ENCODE results near the gene ZHX3. TPM values are rescaled to one million over a fixed set of nuclear protein-coding genes. Genes with fewer than 3 reads are reported as not detected.

Gene ZHX3
- total and polyA plus RNA-seq, 11 donors: 10.9 to 43.9 (median 32.3) TPM

- Histone ChIP-seq H3K4me3 (no peak overlapping the region), H3K36me3 (no peaks in the 10 kb centered on the region), H3K27me3 (no peaks in the 10 kb centered on the region), H3K4me1 (peaks cover 0 to 33% (median 15%) of the 10 kb centered on the region in 12 donors), H3K9me3 (no peaks in the 10 kb centered on the region), H3K27ac (no peak overlapping the region)
- TF ChIP-seq CTCF (IDR thresholded peaks at IDR 0.05) (no peak), POLR2A (IDR thresholded peaks at IDR 0.05) (no peak)
- ATAC-seq: no peak
- intact Hi-C loops (cut with DNase I): loop anchor here in 4 of 10 donors (5.0 to 10.0 kb wide), 5 partner anchors 84 to 366 kb away; partner anchors contain the start of gene PLCG1 (in 1 of the 4)
- DNase-seq: no peak
- 73 to 91% (median 85%) methylated on average over 1 of the region's 1 CpG for WGBS, 4 donors
These were observed 13.4 kb upstream of the ZHX3 start for GRCh38 chr20:41330941-41331340.

DNA sequence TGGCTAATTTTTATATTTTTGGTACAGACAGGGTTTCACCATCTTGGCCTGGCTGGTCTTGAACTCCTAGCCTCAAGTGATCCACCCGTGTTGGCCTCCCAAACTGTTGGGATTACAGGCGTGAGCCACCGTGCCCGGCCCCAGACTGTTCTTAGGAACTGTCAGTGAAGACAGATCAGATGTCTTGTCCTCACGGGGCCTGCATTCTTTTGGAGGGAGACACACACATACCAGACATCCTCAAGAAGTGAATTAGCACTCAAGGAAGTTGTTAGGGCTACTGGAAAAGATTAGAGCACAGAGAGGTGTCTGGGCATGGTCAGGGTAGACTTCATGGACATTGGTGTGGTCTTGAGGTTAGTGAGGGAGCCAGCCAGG is 12.8 kb upstream of the ZHX3 start:
- DNase-seq (no peak), ATAC-seq (no peak)
- WGBS, 4 donors: 83 to 91% (median 90%) methylated on average over 5 of the region's 5 CpGs
- peak overlapping the region in 6 of 12 donors; percentile 70 to 85 (median 74) for H3K27ac ChIP-seq
- H3K9me3 ChIP-seq: no peaks in the 10 kb centered on the region
- intact Hi-C loops (cut with DNase I): loop anchor here in 4 of 10 donors (5.0 to 10.0 kb wide), 5 partner anchors 83 to 366 kb away; partner anchors contain the start of gene PLCG1 (in 1 of the 4)
- H3K36me3 ChIP-seq: no peaks in the 10 kb centered on the region
- H3K4me3 ChIP-seq: no peak overlapping the region
- TF ChIP-seq POLR2A (IDR thresholded peaks at IDR 0.05) (no peak), CTCF (IDR thresholded peaks at IDR 0.05) (no peak)
- no peaks in the 10 kb centered on the region for H3K27me3 ChIP-seq
- H3K4me1 ChIP-seq: peaks cover 0 to 32% (median 15%) of the 10 kb centered on the region in 12 donors

- TF ChIP-seq CTCF (IDR thresholded peaks at IDR 0.05): no peak
- peak in 1 of 2 donors; percentile 47 for TF ChIP-seq POLR2A (IDR thresholded peaks at IDR 0.05)
- peak; percentile 95 to 99 (median 98) for ATAC-seq
- H3K36me3 ChIP-seq: no peaks in the 10 kb centered on the region
- no peaks in the 10 kb centered on the region for H3K9me3 ChIP-seq
- peak; percentile 75 to 89 (median 83) for DNase-seq
- WGBS, 4 donors: 37 to 47% (median 38%) methylated on average over 14 of the region's 14 CpGs
- H3K4me3 ChIP-seq: peak overlapping the region in 2 of 12 donors; percentile 12 to 17
- H3K4me1 ChIP-seq: peaks cover 0 to 26% (median 14%) of the 10 kb centered on the region in 12 donors
- intact Hi-C loops (cut with DNase I): loop anchor here in 4 of 10 donors (5.0 to 10.0 kb wide), 5 partner anchors 82 to 365 kb away; partner anchors contain the start of gene PLCG1 (in 1 of the 4)
- H3K27ac ChIP-seq: peak overlapping the region; percentile 56 to 85 (median 78)
- no peaks in the 10 kb centered on the region for H3K27me3 ChIP-seq
These were observed 12.2 kb upstream of the ZHX3 start for GRCh38 chr20:41329435-41330342.

- TF ChIP-seq POLR2A (IDR thresholded peaks at IDR 0.05) (no peak), CTCF (IDR thresholded peaks at IDR 0.05) (no peak)
- DNase-seq: no peak
- Histone ChIP-seq H3K9me3 (no peaks in the 10 kb centered on the region), H3K27me3 (no peaks in the 10 kb centered on the region), H3K4me3 (no peak overlapping the region), H3K36me3 (no peaks in the 10 kb centered on the region), H3K27ac (no peak overlapping the region), H3K4me1 (peaks cover 0 to 17% (median 13%) of the 10 kb centered on the region in 12 donors)
- ATAC-seq: no peak
- intact Hi-C loops (cut with DNase I): no loop called here
- 81 to 86% (median 82%) methylated on average over 5 of the region's 5 CpGs for WGBS, 4 donors
These were observed 9.6 kb upstream of the ZHX3 start for GRCh38 chr20:41327178-41327577.

Measured in heart left ventricle (tissue), 16 donors.